Activated CD8-positive, alpha-beta memory T cell treated with anti-CD3 and anti-CD28 coated beads, Interleukin-2, amount 50 U/mL, for 48 hours (primary cell): ENCODE results near the gene CAMSAP1.

Experiments used
- DNase-seq: peaks from one replicate; pipeline ENCODE4 v3.0.0-alpha.2; 2020

CAMSAP1 gene

GRCh38 chr9:135827301-135827700 is 80.0 kb downstream of the CAMSAP1 start:
- DNase-seq, result no peak

- DNase-seq, result no peak
Observed at GRCh38 chr9:135826188-135826545, 81.2 kb downstream of the CAMSAP1 start.

GRCh38 chr9:135825435-135826187 is 81.7 kb downstream of the CAMSAP1 start:
- DNase-seq, result no peak

GRCh38 chr9:135823036-135823435 is 84.3 kb downstream of the CAMSAP1 start:
- no peak for DNase-seq

- DNase-seq, result no peak
Observed at GRCh38 chr9:135822374-135822755, 85.0 kb downstream of the CAMSAP1 start.

GRCh38 chr9:135821733-135822373 is 85.5 kb downstream of the CAMSAP1 start:
- DNase-seq, result no peak

GRCh38 chr9:135821116-135821515 is 86.2 kb downstream of the CAMSAP1 start:
- DNase-seq, result no peak

- no peak for DNase-seq
Observed at GRCh38 chr9:135820661-135821060, 86.7 kb downstream of the CAMSAP1 start.

GRCh38 chr9:135819905-135820304 is 87.4 kb downstream of the CAMSAP1 start:
- no peak for DNase-seq

GRCh38 chr9:135818718-135819475 is 88.4 kb downstream of the CAMSAP1 start:
- DNase-seq, result peak; percentile 44

GRCh38 chr9:135817951-135818717 is 89.2 kb downstream of the CAMSAP1 start:
- DNase-seq, result peak; percentile 43

GRCh38 chr9:135816651-135816970 is 90.7 kb downstream of the CAMSAP1 start:
- DNase-seq, result no peak

GRCh38 chr9:135815830-135816650 is 91.3 kb downstream of the CAMSAP1 start:
- no peak for DNase-seq

- DNase-seq, result no peak
Observed at GRCh38 chr9:135815413-135815812, 91.9 kb downstream of the CAMSAP1 start.

GRCh38 chr9:135814421-135815095 is 92.8 kb downstream of the CAMSAP1 start:
- DNase-seq, result no peak

- no peak for DNase-seq
Observed at GRCh38 chr9:135813671-135814290, 93.6 kb downstream of the CAMSAP1 start.

- DNase-seq, result no peak
Observed at GRCh38 chr9:135812961-135813360, 94.4 kb downstream of the CAMSAP1 start.

- no peak for DNase-seq
Observed at GRCh38 chr9:135811801-135812200, 95.5 kb downstream of the CAMSAP1 start.

- no peak for DNase-seq
Observed at GRCh38 chr9:135810806-135811575, 96.4 kb downstream of the CAMSAP1 start.

GRCh38 chr9:135809166-135809565 is 98.2 kb downstream of the CAMSAP1 start:
- no peak for DNase-seq
